Measurements from ENCODE around the gene FAIM2. TPM values are rescaled to one million over a fixed set of nuclear protein-coding genes. Genes with fewer than 3 reads are reported as not detected.

Gene FAIM2
- total and polyA plus RNA-seq, 10 of the 15 experiments (the other 5 are each of a cell fraction or from before 2014, with no cell fraction given) = not detected

GRCh38 chr12:49842519-49843352 is 61.0 kb downstream of the FAIM2 start, which contains the start of gene BCDIN3D (continued):
- peak; percentile 68 for TF ChIP-seq ZNF687 (IDR thresholded peaks at IDR 0.05)
- no peak for TF ChIP-seq ATF3 (IDR thresholded peaks at IDR 0.05; ENCODE audit: borderline replicate concordance, extremely low read depth, low read depth, low read length)
- TF ChIP-seq TCF3 (IDR thresholded peaks at IDR 0.05; ENCODE audit: borderline replicate concordance, insufficient read depth, low read depth, low read length) = no peak
- TF ChIP-seq EGR1 (IDR thresholded peaks at IDR 0.05; ENCODE audit: borderline replicate concordance in 1 of 2, low read depth in 2 of 2, low read length in 2 of 2) = peak; percentile 72 to 100

All from GM12878 (cell line).